Upper lobe of left lung (tissue), 6 donors: Measurements from ENCODE around the gene TMUB1. TPM values are rescaled to one million over a fixed set of nuclear protein-coding genes. Genes with fewer than 3 reads are reported as not detected.

Experiments used
- ATAC-seq, 2 donors: fragments of 200-7000 bp; cut with Tn5 transposase; one replicate each; pipeline ENCODE4 v1.9.1; 2022; ENCODE audit warnings: mild to moderate bottlenecking in 2 of 2, moderate library complexity in 2 of 2; ENCODE audit not compliant: low FRiP score in 2 of 2
- DNase-seq, 2 donors: peaks; one replicate each; pipeline ENCODE4 v3.0.0-alpha.2; 2019 to 2020
- H3K27ac ChIP-seq, 4 donors: fragments of 200-600 bp; sonication (generic); one replicate each; pipeline ENCODE4 v1.5.1; 2016 to 2019
- H3K27me3 ChIP-seq, 4 donors: fragments of 200-600 bp; sonication (generic); one replicate each; pipeline ENCODE4 v1.5.1; 2017 to 2019
- H3K36me3 ChIP-seq, 4 donors: fragments of 200-600 bp; sonication (generic); one replicate each; pipeline ENCODE4 v1.5.1; 2016 to 2019
- H3K4me1 ChIP-seq, 4 donors: fragments of 200-600 bp; sonication (generic); one replicate each; pipeline ENCODE4 v1.5.1; 2018 to 2019
- H3K4me3 ChIP-seq, 4 donors: fragments of 200-600 bp; sonication (generic); one replicate each; pipeline ENCODE4 v1.5.1; 2017 to 2019; ENCODE audit warnings: mild to moderate bottlenecking in 2 of 4, moderate library complexity in 1 of 4
- H3K9me3 ChIP-seq, 4 donors: fragments of 200-600 bp; sonication (generic); one replicate each; pipeline ENCODE4 v1.5.1; 2018 to 2019
- CTCF ChIP-seq, 6 experiments: fragments of 450-650 bp in 4 of 6; fragments of 200-600 bp in 2 of 6; sonication (generic) in 2 of 6; IDR thresholded peaks; one replicate each; pipeline ENCODE4 v1.5.1; 2016 to 2019; ENCODE audit warnings: antibody characterized with exemption in 6 of 6
- EP300 ChIP-seq, 4 donors: sonication (generic); formaldehyde crosslinking; IDR thresholded peaks; one replicate each; pipeline ENCODE4 v1.5.1; 2017; ENCODE audit warnings: antibody characterized with exemption in 4 of 4, control low read depth in 2 of 4
- POLR2A ChIP-seq, 4 donors: fragments of 450-650 bp; IDR thresholded peaks; one replicate each; pipeline ENCODE4 v1.5.1; 2016 to 2017; ENCODE audit warnings: antibody characterized with exemption in 4 of 4, mild to moderate bottlenecking in 2 of 4
- POLR2AphosphoS5 ChIP-seq, 2 donors: sonication (generic); formaldehyde crosslinking; IDR thresholded peaks; one replicate each; pipeline ENCODE4 v1.5.1; 2017; ENCODE audit warnings: antibody characterized with exemption in 2 of 2
- WGBS, 2 donors: methylation state at CpG; one replicate each; pipeline ENCODE4 v1.1.5; 2017 to 2018; 5-methylcytosine and 5-hydroxymethylcytosine counted together
- total RNA-seq, 6 donors: library from RNA; depleted of rRNA in 4 of 6; stranded (reverse); fragments of >200 nt in 4 of 6; gene quantifications; one replicate each; pipeline versions ENCODE4 v1.1.0 to v1.2.1, GENCODE V29; 2016 to 2021
- donor health status: DM: no; HTN: no; CAD: no; lungs with moderate emphysema.
- donor health status: DM: no; HTN: yes; CAD: no; lungs with severe emphysema.

TMUB1 gene
- total RNA-seq, 6 donors from 2014 or later = 35.3 to 72.9 (median 51.6) TPM

- DNase-seq (no peak), ATAC-seq (no peak)
- Histone ChIP-seq H3K4me3 (peak overlapping the region in 1 of 4 donors; percentile 55), H3K9me3 (no peaks in the 10 kb centered on the region), H3K36me3 (peaks cover 17 to 64% (median 52%) of the 10 kb centered on the region in 4 donors), H3K27me3 (no peaks in the 10 kb centered on the region), H3K27ac (peak overlapping the region in 1 of 4 donors; percentile 23), H3K4me1 (peaks cover 15 to 41% (median 22%) of the 10 kb centered on the region in 4 donors)
- TF ChIP-seq POLR2A (IDR thresholded peaks at IDR 0.05) (no peak), CTCF (IDR thresholded peaks at IDR 0.05) (no peak), EP300 (IDR thresholded peaks at IDR 0.05) (no peak), POLR2AphosphoS5 (IDR thresholded peaks at IDR 0.05) (no peak)
- 83 to 86% methylated on average over 4 to 12 of the region's 12 CpGs for WGBS, 2 donors
These were observed 34.3 kb upstream of the TMUB1 start for GRCh38 chr7:151117565-151117964.

- whole genome bisulfite sequencing, 2 donors = 80 to 83% methylated on average over 27 of the region's 27 CpGs
- Histone ChIP-seq H3K4me3 (peak overlapping the region in 3 of 4 donors; percentile 42 to 55 (median 54)), H3K9me3 (no peaks in the 10 kb centered on the region), H3K27me3 (no peaks in the 10 kb centered on the region), H3K27ac (peak overlapping the region; percentile 23 to 79 (median 68)), H3K4me1 (peaks cover 18 to 41% (median 22%) of the 10 kb centered on the region in 4 donors), H3K36me3 (peaks cover 14 to 56% (median 45%) of the 10 kb centered on the region in 4 donors)
- ATAC-seq (peak in 1 of 2 donors; percentile 16), DNase-seq (peak; percentile 55 to 82)
- no peak for TF ChIP-seq POLR2A (IDR thresholded peaks at IDR 0.05)
- TF ChIP-seq EP300 (IDR thresholded peaks at IDR 0.05) = no peak
- no peak for TF ChIP-seq POLR2AphosphoS5 (IDR thresholded peaks at IDR 0.05)
- TF ChIP-seq CTCF (IDR thresholded peaks at IDR 0.05) = no peak
These were observed 33.5 kb upstream of the TMUB1 start for GRCh38 chr7:151116603-151117440.

- ATAC-seq (peak; percentile 57 to 92), DNase-seq (peak; percentile 86 to 94)
- H3K4me1 ChIP-seq = peaks cover 23 to 46% (median 29%) of the 10 kb centered on the region in 4 donors
These were observed 32.6 kb upstream of the TMUB1 start for GRCh38 chr7:151115836-151116418.

More at GRCh38 chr7:151115836-151116418, 32.6 kb upstream of the TMUB1 start:
- TF ChIP-seq EP300 (IDR thresholded peaks at IDR 0.05) = no peak
- peak in 1 of 2 donors; percentile 78 for TF ChIP-seq POLR2AphosphoS5 (IDR thresholded peaks at IDR 0.05)
- no peak for TF ChIP-seq CTCF (IDR thresholded peaks at IDR 0.05)
- TF ChIP-seq POLR2A (IDR thresholded peaks at IDR 0.05) = peak in 3 of 4 donors; percentile 29 to 86 (median 73)
- no peaks in the 10 kb centered on the region for H3K9me3 ChIP-seq
- peak overlapping the region; percentile 57 to 79 (median 72) for H3K27ac ChIP-seq
- WGBS, 2 donors = 72 to 74% methylated on average over 9 to 12 of the region's 14 CpGs
- H3K27me3 ChIP-seq = no peaks in the 10 kb centered on the region
- peak overlapping the region in 3 of 4 donors; percentile 42 to 55 (median 54) for H3K4me3 ChIP-seq
- H3K36me3 ChIP-seq = peaks cover 11 to 47% (median 36%) of the 10 kb centered on the region in 4 donors
